ENCODE results near the gene INPP4B. TPM values are rescaled to one million over a fixed set of nuclear protein-coding genes. Genes with fewer than 3 reads are reported as not detected.

Gene INPP4B
- total and polyA plus RNA-seq, 2 of the 4 experiments (the other 2 are of a cell fraction), result 1.8 to 14.0 TPM

DNA sequence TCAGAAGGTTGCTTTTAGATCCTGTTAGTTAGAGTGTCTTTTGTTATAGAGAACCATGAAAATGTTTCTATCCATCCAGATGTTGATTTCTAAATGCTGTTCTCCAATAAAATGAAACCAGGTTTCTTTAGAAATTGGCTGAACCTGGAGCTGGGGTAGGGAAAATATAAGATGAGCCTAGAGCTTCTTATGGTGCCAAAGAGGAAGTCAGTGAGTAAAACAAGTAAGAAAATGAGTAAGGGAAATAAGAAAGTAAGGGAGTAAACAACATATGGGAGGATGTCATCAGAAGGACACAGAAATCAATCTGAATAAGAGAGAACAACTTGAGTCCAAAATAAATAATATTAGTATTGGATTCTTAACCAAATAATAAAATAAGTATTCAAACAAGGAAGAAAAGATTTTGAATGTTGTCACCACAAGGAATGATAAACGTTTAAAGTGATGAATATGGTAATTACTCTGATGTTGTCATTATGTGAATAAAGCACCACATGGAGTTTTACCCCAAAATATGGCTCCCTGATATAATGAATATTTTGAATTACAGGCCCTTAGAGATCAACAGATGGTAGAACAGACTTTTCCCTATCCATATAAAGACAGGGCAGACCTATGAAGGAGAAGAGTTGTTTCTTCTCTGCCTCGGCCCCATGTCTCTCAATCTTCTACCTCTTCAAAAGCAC, 703.6 kb downstream of the INPP4B start:
- Histone ChIP-seq H3K36me3 (ENCODE audit: control insufficient read depth, insufficient read depth, low read length) (no peaks in the 10 kb centered on the region), H2AK5ac (ENCODE audit: low read depth, low read length) (no peak overlapping the region), H2BK15ac (ENCODE audit: low read depth, low read length) (no peak overlapping the region), H3K27ac (ENCODE audit: insufficient read depth, low read length) (no peak overlapping the region), H2BK5ac (ENCODE audit: low read depth, low read length, poor library complexity, severe bottlenecking) (no peak overlapping the region), H4K20me1 (ENCODE audit: insufficient read depth, low read length) (no peaks in the 10 kb centered on the region), H3K9ac (ENCODE audit: low read depth, low read length) (no peak overlapping the region), H4K5ac (ENCODE audit: low read depth, low read length) (no peak overlapping the region), H3K4me1 (ENCODE audit: control insufficient read depth, insufficient read depth, low read length) (no peaks in the 10 kb centered on the region), H2BK120ac (ENCODE audit: low read depth, low read length) (no peak overlapping the region), H3K14ac (replicated peaks; ENCODE audit: low read depth, low read length) (no peak overlapping the region), H3K79me1 (ENCODE audit: low read depth in 1 of 2, low read length in 2 of 2) (no peaks in the 10 kb centered on the region), H3K56ac (ENCODE audit: extremely low read depth, insufficient read depth, low read length) (no peak overlapping the region), H4K91ac (ENCODE audit: insufficient read depth, low read depth, low read length) (no peak overlapping the region), H3K4me3 (ENCODE audit: insufficient read depth, low read depth, low read length) (no peak overlapping the region), H2BK20ac (ENCODE audit: low read depth, low read length) (no peak overlapping the region), H3K9me3 (ENCODE audit: control insufficient read depth, insufficient read depth, low read length) (no peaks in the 10 kb centered on the region), H4K8ac (ENCODE audit: low read depth in 2 of 2, low read length in 2 of 2) (no peak overlapping the region), H3K9me1 (ENCODE audit: insufficient read depth, low read length) (no peaks in the 10 kb centered on the region), H2AK9ac (replicated peaks; ENCODE audit: low read depth, low read length, poor library complexity) (no peak overlapping the region), H3K18ac (ENCODE audit: low read depth, low read length) (no peak overlapping the region), H3K4ac (ENCODE audit: low read depth, low read length) (no peak overlapping the region), H2AFZ (replicated peaks; ENCODE audit: low read length, poor library complexity) (no peak overlapping the region), H3K4me2 (ENCODE audit: low read depth, low read length) (no peak overlapping the region), H3K23ac (ENCODE audit: low read depth, low read length) (no peak overlapping the region), H3K27me3 (ENCODE audit: control insufficient read depth, insufficient read depth, low read length) (no peaks in the 10 kb centered on the region)
- DNase-seq (no peak), ATAC-seq (ENCODE audit: low read depth) (no peak)
- in situ Hi-C loops (cut with MboI; ENCODE audit: low sequenced_read_pairs) (no loop called here), intact Hi-C loops (cut with micrococcal nuclease) (no loop called here), dilution Hi-C loops (cut with HindIII; ENCODE audit: low sequenced_read_pairs, unreplicated experiment) (no loop called here)
- BruUV-seq (replicated peaks), result no TSS peak
- ChIA-PET CTCF (no interaction called here), POLR2A (ENCODE audit: unreplicated experiment) (no interaction called here)
- no CpG with 5 or more reads among the region's 2 CpGs for WGBS, 2 experiments (ENCODE audit: extremely low coverage in 2 of 2, insufficient read length in 1 of 2)
- no peak for TF ChIP-seq NFE2L2 (IDR thresholded peaks at IDR 0.05; ENCODE audit: low read depth, low read length)
- no peak for TF ChIP-seq SMC3 (IDR thresholded peaks at IDR 0.05; ENCODE audit: low read depth, low read length)
